ENCODE measurements around the gene ANO4.
"Not testable (repeated sequence)": the region's sequence is repeated elsewhere in the genome, so short reads cannot be mapped to it uniquely, and the experiment has no call there.

ANO4 gene

DNA sequence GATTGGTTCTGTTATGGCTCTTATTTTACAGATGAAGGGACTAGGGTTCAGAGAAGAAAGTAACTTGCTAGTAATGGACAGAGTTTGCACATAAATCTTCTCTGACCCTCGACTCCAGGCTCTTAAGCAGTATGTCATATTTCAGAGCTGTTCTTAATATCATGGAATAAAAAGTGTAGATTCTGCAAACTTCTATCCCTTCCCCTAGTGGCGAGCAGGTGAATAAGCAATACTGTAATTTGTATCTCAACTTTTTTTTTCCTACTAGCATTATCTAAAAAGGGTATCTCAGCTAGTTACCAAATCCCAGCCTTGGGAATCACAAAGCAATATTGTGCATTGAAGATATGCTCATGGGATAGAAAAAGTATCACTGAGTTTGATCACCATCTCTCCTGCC, 83.2 kb downstream of the ANO4 start:
- DNase-seq = no peak

DNA sequence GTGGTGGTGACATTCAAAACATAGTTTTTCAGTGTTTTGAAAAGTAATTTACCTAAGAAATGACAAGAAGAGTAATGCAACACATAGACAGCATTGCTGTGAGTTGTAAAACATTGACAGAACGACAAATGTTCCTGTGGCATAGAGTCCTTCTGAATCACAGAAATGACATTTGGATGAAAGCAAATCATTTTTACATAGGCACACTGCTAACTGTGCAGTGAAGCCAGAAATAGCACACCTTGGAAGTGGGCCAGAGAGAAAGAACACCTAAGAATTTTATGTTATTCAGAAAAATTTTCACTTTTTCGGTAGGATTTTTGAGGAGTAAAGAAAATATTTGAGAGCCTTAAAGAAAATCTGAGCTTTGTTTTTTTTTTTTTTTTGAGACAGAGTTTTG, 100.6 kb downstream of the ANO4 start:
- no peak for DNase-seq

DNA sequence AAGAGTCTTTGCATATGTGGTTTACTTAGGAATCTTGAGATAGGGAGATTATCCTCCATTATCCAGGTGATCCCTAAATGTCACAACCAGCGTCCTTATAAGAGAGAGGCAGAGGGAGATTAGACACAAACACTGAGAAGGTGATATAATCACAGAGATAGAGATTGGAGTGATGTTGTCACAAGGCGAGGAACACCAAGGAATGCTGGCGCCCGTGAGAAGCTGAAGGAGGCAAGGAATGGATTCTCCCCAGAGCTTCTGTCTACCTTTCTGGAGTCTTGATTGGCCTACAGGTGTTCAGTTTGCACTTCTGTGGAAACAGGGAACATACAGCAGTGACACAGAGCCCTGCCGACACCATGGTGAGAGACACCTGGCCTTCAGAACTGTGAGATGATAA, 101.6 kb downstream of the ANO4 start:
- DNase-seq = no peak

DNA sequence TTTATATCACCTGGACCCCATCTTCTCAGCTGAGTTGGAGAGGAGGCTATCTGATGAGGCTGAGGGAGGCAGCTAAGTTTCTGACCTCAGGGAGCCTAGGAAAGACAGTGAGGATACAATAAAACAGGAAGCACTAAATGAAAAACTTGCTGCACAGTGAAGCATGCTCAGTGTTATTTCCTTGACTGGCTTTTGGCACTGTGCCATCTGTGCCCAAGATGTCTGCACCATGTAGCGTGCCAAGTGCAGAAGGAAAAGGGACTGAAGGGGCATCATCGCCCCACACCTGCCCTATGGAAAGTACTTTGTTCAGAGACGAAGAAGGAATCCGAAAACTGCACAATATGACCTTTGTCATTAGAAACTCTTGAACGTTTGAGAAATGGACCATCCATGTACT, 102.7 kb downstream of the ANO4 start:
- no peak for DNase-seq

DNA sequence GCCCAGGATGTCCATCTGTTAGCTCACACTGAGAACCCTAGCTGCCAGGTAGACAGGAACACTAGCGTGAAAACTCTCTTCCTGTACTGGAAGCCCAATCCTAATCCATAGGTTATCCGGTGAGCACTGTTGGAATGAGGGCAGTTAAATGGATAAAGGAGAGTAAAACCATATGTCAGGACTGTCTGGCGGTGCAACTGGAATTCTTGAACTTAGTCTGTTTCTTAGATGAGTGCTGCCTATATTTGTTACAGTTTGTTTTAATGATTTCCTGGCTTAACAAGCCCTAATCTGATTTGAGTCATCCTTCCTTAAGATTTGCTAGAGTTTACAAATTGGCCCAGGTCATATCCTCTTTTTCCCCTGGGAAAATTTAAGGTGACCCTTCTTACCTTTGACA, 104.7 kb downstream of the ANO4 start:
- DNase-seq = no peak

DNA sequence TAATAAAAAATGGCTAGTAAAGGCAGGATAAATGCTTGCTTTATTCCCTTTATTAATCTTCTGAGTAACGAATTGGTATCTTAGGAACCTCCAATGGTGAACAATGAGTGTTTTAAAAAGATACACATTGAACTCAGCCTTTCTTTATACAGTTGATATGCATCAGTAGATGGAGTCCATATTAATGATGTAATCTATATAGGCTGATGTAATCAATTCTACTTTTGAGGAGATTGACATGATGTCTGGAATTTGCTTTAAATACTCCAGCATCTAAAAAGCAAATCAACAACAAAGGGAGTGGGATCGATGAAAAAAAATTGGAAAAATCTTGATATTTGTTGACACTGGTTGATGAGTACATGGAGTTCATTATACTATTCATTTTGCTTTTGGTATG, 106.2 kb downstream of the ANO4 start:
- DNase-seq = no peak

DNA sequence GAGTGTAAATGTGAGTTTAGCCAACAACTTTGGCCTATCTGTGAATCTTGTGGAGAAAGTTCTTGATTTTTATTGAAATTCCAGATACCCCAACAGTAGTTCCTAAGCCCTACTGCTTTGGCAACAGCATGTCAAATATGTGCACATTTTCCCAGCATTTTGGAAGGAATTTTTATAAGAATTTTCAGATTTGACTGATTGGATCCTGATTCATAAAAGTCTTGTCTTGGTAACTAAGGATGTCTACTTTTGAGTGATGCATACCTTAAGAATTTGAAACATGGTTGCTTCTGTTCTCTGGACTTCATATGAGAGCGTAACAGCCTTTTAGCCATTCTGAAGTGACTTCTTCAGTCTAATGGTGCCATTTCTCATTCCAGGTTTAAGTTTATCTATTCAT, 106.7 kb downstream of the ANO4 start:
- DNase-seq = no peak

DNA sequence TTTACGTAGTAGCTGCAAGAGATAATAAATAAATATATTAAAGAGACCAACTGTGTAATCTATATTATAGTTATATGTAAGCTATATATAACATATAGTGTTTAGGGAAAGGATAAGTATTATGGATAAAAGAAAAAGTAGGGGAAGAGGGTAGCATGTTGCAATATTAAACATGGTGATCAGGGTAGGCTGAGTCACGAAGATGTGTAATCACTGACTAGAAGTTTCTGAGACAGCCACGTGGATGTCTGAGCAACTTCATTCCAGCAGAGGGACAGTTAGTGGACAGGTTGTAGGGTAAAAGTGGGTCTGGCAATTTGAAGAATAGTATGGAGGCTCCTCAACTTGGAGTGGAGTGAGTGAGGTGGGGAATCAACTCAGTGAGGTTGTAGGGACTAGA, 109.7 kb downstream of the ANO4 start:
- no peak for DNase-seq

DNA sequence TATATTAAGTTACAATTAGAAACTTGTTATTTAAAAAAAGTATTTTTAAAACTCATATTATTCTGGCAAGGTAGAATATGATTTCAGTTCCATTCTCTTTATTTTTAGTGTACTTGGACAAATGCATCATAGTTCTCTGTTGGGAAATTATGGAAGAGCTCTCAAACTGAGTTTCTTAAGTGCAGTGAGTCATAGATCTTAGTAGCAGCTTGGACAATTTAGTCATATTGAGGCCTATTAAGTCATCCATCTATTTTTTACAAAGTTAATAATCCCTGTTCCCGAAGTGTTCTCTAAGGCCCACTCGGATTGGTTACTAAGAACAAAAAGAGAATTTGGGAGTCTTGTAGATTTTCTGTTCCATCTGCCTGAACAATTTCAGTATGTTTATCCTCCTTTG, 113.9 kb downstream of the ANO4 start:
- DNase-seq = no peak

DNA sequence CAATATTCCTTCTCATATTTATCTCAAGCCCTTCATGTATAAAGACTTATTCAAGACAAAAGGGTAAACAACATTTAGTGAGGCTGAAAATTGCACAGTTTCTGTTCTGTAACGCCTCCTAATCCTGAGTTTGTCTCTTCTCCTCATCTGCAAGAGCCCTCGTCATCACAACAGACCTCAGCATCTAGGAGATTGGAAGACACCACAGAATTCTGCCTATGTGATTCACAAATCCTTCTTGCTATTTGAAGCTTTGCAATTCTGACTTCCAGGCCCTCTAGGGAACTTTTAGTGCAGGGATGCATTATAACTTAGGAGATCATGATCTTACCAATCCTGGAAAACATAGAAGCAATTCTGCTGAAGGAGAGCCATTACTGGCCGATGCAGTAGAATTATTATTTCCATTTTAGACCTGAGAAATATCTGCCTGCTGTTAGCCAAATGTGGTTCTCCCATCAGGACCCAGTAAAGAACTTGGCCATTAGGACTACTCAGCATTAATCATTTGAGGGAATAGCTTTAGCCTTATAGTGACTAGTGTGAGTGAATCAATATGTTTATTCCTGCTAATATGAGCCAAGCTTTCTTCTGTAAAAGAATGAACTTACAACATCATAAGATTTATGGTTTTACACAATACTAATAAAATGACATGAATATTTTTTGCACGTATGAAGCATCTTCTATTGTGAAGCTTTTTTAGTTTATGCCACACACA, 119.5 kb downstream of the ANO4 start:
- no peak for DNase-seq

DNA sequence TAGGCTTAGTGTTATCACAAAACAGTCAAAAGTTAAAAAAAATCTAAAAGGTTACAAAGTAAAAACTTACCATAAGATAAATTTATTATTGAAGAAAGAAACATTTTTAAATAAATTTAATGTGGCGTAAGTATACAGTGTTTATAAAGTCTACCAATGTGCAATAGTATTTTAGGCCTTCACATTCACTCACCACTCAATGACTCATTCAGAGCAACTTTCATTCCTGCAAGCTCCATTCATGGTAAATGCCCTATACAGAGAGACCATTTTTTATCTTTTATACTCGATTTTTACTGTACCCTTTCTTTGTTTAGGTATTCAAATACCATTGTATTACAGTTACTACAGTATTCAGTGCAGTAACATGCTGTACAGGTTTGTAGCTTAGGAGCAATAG, 124.5 kb downstream of the ANO4 start:
- DNase-seq = no peak

DNA sequence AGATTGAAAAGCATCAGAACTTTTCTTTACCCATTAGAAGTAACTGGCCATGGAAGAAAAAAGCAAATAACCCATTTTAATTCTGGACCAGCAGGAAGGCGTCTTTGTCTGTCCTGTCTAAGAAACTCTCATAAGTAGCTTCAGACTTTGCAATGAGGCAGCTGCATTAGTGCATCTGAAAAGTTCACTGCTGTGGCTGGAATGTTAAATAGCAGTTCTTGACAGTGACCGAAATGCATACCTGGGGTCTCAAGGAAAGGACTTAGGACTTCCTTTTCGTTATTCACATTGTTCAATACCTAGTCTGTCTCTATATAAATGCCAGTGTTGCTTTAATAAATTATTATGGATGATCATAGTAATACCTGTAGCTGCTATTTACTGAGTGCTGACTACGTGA, 125.9 kb downstream of the ANO4 start:
- DNase-seq = no peak

DNA sequence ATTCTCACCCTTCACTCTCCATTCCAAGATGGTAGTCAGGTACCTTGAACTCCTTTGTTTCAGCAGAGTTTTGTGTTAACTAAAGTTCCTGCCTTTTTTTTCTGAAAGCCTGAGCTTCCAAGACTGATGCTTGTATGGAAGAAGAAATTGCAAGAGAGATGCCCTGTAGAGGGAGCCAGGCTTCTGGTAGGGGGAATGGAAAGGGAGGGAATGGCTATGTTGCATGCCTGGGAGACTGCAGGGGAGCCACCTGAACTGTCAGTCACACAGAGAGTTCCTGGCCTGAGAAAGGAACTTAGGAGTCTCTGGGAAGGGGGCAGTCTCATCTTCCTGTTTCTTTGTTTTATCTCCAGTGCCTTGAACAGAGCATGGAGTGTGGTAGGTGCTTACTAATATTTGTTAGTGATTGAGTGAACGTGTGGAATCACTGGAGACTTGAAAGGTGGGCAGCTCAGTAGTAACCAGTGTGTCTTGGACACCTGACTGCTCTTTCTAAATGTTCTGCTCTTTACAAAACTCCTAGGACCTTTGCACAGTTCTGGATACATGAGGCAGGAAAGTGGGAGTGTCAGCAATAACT, 132.2 kb downstream of the ANO4 start:
- no peak for DNase-seq

DNA sequence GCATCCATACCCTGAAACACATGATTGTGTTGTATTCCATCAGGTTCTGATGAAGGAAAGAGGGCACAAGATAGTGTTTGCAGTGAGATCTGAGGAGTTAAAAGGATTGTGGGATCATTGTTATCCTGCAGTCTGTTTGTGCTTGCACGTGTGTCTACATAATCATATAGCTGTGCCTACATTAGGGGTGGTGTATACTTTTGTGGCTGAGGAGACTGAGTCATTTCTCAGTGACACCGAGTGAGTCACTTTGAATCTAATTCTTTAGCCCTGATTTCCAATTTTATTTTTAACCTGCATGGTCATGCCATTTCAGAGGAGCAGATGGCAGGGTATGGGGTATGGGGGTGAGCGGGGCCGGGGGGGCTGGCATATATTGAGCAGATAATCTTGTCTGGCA, 133.2 kb downstream of the ANO4 start:
- DNase-seq = no peak

DNA sequence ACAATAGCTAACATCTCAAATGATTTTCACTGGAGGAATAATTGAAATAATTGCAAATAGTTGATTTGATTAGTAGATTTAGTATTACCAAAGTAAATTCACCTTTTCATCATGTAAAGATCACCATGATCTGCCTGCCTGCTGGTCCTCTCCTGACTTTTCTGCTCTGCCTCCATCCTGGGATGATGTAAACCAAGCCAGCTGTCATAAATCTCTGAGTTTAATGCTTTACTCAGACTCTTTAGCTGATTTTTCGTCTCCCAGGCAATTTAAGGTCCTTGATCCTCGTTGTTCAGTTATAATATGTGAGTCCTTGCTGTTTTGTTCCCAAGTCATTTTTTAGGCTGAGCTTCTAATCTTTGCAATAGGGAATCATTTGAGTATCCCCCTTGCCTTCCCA, 138.0 kb downstream of the ANO4 start:
- DNase-seq = no peak

DNA sequence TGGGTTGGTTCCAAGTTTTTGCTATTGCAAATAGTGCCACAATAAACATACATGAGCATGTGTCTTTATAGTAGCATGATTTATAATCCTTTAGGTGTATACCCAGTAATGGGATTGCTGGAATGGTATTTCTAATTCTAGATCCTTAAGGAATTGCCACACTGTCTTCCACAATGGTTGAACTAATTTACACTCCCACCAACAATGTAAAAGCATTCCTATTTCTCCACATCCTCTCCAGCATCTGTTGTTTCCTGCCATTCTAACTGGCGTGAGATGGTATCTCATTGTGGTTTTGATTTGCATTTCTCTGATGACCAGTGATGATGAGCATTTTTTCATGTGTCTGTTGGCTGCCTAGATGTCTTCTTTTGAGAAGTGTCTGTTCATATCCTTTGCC, 139.0 kb downstream of the ANO4 start:
- DNase-seq = not testable (repeated sequence)

DNA sequence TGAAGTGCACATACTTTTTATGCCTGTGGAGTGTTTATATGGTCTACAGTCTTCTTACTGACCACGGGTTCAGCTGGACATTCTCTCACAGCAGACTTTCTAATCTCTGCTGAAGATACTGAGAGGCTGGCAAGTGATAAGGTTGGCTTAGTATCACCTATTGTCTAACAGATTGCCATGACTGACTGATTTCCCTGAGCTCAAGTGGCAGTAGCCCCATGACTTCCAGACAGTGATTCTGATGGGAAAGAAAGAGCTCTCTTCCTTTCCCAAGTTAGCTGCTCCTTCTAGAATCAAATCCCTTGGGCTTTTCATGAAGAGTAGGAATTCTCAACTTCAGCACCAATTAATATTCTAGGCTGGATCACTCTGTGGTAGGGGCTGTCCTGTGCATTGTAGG, 141.4 kb downstream of the ANO4 start:
- no peak for DNase-seq

DNA sequence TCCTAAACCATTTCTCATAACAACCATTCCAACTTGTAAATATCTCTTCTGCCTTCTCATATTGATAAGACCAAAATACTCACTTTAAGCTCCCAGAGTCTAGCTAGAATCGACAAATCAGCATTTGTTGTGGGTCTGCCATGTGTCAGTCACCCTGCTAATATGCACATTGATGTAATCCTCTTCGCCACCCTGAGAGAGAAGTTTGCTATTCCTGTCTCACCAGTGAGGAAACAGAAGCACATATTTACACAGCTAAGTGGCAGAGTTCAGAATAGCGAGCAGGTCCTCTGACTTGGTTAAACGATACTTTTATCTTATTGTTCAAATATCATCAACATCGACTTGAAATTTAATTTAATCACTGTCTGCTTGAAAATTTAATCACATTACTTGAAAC, 142.1 kb downstream of the ANO4 start:
- DNase-seq = no peak

DNA sequence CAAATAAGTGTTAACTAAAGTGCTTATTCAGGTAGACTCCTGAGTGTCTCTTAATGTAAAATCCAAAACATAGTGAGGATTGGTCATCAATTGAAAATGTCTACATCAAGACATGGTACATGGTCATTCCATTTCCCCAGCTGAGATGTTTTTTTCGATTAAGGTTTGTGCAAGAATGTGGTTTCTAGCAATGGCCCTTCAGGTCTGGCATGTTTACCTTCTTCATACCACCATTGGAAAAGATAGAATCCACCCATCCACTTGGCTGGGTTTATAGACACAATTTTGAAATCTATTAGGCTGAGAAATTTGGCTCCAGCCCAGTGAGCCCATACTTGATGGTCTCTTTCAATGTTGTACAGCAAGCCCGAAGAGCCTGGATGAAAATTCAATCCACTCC, 145.9 kb downstream of the ANO4 start:
- no peak for DNase-seq

DNA sequence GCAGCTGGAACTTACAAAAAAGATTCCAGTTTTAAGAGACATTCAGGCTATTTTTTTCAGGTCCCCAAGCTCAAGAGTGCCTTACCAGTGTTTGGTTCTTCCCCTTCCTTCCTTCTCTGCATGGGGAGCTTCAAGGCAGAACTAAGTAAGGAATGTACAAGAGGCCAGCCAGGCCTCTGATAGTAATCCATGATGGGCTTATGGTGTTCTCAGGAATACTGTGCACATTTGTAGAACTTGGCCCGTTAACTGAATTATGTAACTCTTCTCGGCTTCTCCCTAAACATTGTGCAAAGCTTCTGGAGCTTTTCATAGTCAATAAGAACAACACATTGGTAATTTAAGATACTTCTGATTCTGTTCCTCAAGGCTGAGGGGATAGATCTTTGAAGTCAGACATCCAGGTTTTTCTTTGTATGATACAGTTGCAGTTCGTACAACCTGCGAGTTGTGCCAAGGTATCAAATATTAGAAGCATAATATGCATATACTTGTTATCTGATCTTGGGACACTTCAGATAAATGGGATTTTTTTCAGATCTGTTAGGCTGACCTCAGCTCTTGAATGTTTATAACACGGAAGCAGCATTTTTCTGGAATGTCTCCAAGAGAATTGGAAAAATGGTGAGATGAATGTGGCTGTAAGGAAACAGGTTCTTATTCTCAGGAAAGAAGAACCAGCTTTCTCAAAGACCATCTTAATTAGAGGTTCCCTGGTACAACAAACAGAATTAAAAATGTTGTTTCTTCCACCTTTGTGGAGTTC, 148.6 kb downstream of the ANO4 start:
- DNase-seq = no peak

DNA sequence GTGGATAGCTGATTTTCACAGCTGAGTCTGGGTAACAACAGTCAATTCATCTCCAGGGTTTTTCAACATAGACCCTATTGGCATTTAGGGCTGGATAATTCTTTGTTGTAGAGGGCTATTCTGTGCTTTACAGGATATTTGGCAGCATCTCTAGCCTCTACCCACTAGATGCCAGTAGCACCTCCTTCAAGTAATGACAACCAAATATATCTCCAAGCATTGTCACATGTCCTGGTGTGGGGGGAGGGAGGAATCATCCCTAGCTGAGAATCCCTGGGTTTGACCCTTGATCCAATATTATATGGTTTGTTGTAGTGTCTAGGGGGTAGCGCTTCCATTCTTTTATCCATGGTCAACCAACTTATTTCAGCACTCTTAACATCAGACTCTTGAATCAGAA, 157.2 kb downstream of the ANO4 start:
- no peak for DNase-seq

DNA sequence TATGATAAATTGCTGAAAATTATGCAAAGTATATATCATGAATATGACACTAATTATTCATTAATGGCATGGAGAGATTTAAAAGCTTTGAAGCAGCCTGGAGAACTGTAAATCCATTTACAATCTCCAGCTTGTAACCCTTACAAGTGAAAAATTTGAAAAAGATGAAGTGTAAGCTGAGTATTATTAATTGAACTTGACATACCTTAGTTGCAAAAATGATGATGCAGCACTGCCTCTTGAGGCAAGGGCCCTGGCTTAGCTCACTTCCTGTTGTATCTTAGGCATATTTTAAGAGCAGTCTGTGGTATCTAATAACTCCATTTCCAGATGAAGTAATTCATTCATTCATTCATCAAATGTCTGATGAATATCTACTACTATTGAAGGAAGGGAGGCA, 158.6 kb downstream of the ANO4 start:
- no peak for DNase-seq

DNA sequence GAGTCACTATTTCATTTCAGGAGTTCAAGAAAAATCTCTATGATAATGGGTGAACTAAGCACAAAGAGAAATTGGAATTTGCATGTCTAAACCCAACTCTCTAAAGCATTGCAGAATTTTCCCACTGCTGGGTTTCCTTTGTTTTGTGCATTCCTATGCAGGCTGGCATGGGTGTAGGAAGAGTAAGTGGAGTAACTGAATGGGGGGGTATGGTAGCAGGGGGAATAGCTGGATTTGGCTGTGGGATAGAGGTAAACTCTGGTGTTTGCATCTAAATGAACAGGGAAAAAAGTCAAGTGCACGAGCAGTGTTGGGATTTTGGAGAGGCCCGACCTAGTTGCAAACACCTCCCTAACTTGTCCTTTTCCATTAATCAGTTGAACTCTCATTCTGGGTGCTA, 159.1 kb downstream of the ANO4 start:
- DNase-seq = no peak

DNA sequence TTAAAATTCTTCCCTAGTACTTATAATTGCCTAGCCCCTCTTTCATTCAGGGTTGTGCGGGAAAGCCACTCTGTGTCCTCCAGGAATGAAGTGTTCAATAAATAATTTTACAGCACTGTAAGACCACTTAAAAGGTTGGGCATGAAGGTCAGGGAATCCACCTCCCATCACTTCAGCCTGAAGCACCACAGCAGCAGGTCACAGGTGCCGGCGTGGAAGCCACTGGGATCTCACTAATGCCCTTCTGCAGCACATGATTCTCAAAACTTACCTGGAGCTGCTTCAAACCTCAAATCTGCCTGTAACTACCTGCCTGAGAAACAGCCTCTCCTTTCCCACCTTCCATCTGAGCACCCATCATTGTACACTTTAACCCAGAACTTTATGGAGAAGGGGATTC, 159.5 kb downstream of the ANO4 start:
- no peak for DNase-seq

DNA sequence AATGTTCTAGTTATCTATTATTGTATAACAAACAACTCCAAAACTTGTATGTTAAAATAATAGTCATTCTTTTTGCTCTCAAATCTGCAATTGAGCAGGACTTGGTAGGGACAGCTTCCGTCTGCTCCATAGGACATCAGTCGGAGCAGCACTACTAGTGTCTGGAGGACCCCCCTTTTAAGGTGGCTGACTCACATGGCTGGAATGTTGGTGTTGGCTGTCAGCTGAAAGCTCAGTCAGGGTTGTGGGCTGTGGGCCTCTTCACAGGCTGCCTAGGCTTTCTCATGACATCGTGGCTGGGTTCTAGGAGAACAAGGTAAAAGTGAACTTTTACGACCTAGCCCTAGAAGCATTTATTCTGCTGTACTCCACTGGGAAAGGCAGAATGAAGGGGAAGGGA, 160.6 kb downstream of the ANO4 start:
- DNase-seq = no peak

Data from activated gamma-delta T cell (primary cell).